Measurements from ENCODE around the gene PDE8A.

The PDE8A gene

DNA sequence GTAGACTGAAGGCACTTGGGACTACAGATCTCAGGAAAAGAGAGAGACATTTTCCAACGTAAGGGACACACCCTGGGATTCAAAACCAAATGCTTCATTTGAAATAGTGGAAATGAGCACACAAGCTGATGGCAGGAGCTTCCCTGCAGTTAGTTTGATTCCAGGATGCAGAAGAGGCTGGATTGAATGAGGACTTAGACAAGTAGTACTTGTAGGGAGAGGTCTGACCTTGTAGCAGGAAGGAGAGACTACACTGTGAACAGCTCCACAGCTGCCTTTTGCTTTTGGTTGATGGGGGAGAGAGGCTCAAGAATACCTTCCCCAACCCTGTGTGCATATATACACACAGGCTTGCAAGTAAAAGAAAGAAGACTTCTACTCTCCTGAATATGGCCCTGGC is 51.5 kb downstream of the PDE8A start:
- H3K9me3 Mint-ChIP-seq = no peaks in the 10 kb centered on the region

DNA sequence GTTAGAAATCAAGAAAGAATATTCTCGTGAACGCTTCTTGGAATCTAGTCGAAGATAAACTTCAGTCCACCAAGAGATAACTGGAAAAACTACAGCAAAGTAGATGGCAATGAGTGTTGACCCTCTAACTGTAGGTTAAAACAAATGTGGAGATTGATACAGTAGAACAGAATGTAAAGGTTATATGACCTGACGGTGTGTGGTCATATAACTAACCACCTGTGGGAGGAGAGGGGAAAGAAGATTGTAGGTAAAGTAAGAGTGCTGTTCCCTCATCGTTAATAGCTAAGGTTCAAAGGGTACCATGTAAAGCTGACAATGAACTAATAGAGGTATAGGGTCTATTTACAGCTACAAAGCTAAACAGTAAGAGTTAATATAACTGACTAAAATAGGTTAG is 52.6 kb downstream of the PDE8A start:
- Mint-ChIP-seq H3K27me3 (no peaks in the 10 kb centered on the region), H3K27ac (no peak overlapping the region), H3K9me3 (no peaks in the 10 kb centered on the region), H3K4me1 (ENCODE audit: low read depth) (peaks cover 57% of the 10 kb centered on the region), H3K36me3 (ENCODE audit: low read depth) (no peaks in the 10 kb centered on the region), H3K4me3 (no peak overlapping the region)
- DNase-seq = no peak

More for the DNA sequence above, 51.5 kb downstream of the PDE8A start:
- Mint-ChIP-seq H3K27me3 (no peaks in the 10 kb centered on the region), H3K4me3 (no peak overlapping the region), H3K36me3 (ENCODE audit: low read depth) (no peaks in the 10 kb centered on the region), H3K4me1 (ENCODE audit: low read depth) (peaks cover 58% of the 10 kb centered on the region), H3K27ac (no peak overlapping the region)
- no peak for DNase-seq

DNA sequence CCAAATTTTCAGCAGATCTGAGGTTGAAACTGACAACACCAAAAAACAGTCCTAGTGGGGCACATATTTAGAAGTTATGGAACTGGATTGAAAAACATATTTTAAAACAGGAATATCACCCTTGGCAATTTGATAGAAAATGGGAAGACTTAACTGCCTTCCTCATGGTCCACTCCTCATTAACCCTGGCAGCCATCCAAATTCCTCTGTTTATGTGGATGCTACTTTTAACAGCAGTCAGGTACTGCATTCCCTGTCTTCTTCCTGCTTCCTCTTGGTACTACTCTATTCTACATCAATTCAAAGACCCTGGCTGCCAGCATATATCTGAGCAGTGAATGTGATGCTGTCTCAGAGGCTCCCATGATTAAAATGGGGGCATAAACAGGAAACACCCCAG is 54.3 kb downstream of the PDE8A start:
- Mint-ChIP-seq H3K9me3 (no peaks in the 10 kb centered on the region), H3K36me3 (ENCODE audit: low read depth) (no peaks in the 10 kb centered on the region), H3K27me3 (no peaks in the 10 kb centered on the region), H3K4me1 (ENCODE audit: low read depth) (peaks cover 44% of the 10 kb centered on the region), H3K4me3 (no peak overlapping the region), H3K27ac (no peak overlapping the region)
- no peak for DNase-seq

DNA sequence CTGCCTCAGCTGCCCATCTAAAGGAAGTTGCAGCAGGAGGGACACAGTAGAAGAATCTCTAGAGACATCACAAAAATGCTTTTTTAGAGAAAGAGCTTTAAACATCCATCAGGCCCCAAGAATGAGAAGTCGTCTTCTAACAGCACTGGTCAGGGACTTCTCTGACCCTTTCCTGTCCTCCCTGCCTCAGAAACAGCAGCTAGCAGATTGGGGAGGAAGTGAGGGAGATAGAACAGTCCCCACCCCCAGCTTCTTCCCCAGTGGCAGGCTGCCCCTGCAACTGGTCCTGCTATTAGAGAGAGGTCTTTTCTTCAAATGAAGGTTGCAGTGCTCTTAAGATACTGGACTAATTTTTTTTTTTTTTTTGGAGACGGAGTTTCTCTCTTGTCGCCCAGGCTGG is 55.1 kb downstream of the PDE8A start:
- Mint-ChIP-seq H3K36me3 (ENCODE audit: low read depth) (no peaks in the 10 kb centered on the region), H3K9me3 (no peaks in the 10 kb centered on the region), H3K4me1 (ENCODE audit: low read depth) (peaks cover 37% of the 10 kb centered on the region), H3K4me3 (no peak overlapping the region), H3K27me3 (no peaks in the 10 kb centered on the region), H3K27ac (peak overlapping the region; percentile 13)
- DNase-seq = no peak

DNA sequence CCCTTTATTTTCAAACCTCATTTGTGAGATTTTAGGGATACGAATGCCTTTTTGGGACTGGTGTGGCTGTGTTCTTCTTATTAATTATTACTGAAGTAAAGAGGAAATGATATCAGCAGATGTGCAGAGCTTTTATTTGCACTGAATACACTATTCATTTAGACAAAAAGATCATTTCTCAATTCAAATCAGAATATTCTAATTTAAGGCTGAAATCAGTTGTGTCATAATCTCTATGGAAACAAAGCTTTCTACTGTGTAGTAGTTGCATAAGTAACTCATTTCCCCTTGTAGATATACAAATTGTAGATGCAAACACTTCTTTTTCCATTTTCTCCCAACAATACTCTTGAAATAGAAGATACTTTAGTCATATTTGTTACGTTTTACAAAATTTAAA is 56.0 kb downstream of the PDE8A start:
- Mint-ChIP-seq H3K4me3 (no peak overlapping the region), H3K27me3 (no peaks in the 10 kb centered on the region), H3K27ac (no peak overlapping the region), H3K9me3 (no peaks in the 10 kb centered on the region), H3K4me1 (ENCODE audit: low read depth) (peaks cover 30% of the 10 kb centered on the region), H3K36me3 (ENCODE audit: low read depth) (no peaks in the 10 kb centered on the region)
- DNase-seq = no peak

DNA sequence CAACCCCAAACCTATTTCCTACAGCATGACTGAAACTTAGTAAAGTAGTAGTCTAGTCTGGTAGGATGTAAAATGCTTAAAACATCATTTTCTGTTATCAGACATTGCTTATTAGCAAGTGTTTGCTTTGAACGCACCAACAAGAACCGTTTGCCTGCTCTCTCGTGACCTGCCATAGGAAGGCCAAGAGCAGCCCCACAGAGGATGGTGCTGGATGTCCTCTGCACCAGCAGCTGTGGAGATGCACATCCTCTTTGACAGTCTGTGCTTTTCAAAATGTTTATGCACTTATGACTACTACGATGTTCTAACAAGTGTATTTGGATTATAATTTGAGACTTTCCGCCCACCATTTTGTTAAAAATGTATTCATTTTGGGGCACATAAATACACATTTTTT is 59.6 kb downstream of the PDE8A start:
- no peaks in the 10 kb centered on the region for H3K9me3 Mint-ChIP-seq
- H3K36me3 Mint-ChIP-seq (ENCODE audit: low read depth) = no peaks in the 10 kb centered on the region
- DNase-seq = no peak
- H3K27me3 Mint-ChIP-seq = no peaks in the 10 kb centered on the region
- no peak overlapping the region for H3K27ac Mint-ChIP-seq
- H3K4me1 Mint-ChIP-seq (ENCODE audit: low read depth) = peaks cover 28% of the 10 kb centered on the region
- no peak overlapping the region for H3K4me3 Mint-ChIP-seq

DNA sequence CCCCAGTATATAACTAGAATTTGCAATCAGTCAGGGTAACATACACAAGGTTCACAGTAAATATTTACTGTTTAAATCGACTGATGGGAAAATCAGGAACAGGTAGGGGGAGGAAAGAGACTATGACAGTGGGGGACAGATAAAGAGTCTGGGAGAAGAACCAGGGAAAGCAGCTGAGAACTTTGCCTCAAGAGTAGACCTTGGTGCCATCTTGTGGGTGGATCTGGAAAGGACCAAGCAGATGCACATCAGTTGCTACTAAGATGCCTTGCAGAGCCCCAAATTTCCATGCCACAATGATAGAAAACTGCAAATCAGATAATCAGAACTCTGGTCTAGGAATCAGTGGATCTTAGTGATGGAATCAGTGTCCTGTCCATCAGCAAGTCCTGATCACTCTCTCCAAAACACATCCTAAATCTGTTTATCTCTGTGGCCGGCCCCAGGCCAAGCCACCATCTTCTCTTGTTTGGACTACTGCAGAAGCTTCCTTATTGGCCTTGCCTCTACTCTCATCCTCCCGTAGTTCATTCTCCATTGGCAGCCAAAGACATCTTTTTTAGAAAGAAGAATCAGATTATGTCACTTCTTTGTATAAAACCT is 62.7 kb downstream of the PDE8A start:
- no peak for DNase-seq
- Mint-ChIP-seq H3K27me3 (no peaks in the 10 kb centered on the region), H3K4me1 (ENCODE audit: low read depth) (peaks cover 27% of the 10 kb centered on the region), H3K9me3 (no peaks in the 10 kb centered on the region), H3K27ac (no peak overlapping the region), H3K4me3 (no peak overlapping the region), H3K36me3 (ENCODE audit: low read depth) (no peaks in the 10 kb centered on the region)

DNA sequence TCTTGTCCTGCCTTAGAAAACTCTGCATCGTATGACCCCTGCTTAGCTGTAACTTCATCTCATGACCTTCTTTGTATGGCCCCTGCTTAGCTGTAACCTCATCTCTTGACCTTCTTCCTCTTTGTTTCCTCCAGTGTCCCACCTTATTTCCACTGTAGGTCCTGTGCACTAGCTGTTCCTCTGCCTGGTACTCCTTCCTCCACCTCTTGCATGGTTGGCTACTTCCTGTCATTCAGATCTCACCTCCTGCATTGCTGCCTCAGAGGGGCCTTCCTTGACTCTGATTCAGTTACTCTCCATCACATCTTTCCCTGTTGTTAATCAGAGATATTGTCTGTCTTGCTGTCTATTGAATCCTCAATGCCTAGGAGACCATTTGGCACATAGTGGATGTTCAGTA is 63.2 kb downstream of the PDE8A start:
- DNase-seq = no peak
- Mint-ChIP-seq H3K4me1 (ENCODE audit: low read depth) (peaks cover 32% of the 10 kb centered on the region), H3K27ac (no peak overlapping the region), H3K9me3 (no peaks in the 10 kb centered on the region), H3K27me3 (no peaks in the 10 kb centered on the region), H3K4me3 (no peak overlapping the region), H3K36me3 (ENCODE audit: low read depth) (no peaks in the 10 kb centered on the region)

DNA sequence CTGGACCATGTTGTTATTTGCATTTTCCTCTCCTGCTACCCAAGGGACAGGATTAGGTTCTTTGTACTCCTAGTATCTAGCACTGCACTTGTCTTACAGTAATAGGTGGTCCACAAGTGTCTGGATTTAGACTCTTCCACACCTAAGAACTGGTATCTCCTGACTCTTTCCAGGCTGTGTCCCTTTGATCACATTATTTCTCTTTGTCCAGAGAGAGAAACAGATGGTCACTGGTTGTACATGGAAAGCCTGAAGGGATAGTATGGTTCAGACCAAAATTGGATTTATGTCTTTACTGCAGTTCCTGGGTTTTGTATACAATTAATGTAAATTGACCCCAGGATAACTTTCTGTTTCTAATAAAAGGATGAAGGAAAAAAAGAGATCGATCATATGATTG is 64.0 kb downstream of the PDE8A start:
- Mint-ChIP-seq H3K27ac (no peak overlapping the region), H3K36me3 (ENCODE audit: low read depth) (no peaks in the 10 kb centered on the region)
- no peak for DNase-seq

DNA sequence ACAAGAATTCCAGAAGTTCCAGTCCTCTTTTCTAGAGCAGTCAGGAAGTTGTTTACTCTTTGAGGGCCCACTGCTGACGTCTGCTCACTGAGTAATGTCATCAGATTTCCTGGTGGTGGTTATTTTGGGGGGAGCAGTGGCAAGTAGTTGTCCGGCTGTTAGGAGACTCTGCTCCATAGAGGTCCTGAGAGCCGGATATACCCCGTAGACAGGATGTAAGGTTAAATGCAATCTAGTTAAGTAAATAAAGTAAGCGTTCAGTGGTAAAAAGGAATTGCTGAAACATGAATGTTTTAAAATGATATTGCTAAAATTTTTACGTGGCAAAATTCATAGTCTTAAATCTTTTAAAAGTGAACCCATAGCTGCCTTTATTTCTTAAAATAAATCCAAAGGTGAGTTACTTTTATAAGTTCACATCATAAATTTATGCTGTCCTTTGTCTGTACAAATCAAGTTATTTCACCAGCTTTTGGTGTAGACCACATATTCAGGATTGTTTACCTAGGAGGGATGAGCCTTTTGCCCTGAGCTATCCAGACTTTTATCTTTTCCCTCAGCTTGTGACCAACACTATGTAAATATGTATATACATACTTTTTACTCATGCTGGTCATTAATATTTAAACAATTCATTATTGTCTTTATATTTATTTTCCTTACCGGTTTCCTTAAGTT is 65.8 kb downstream of the PDE8A start:
- H3K27ac Mint-ChIP-seq = peak overlapping the region; percentile 53
- H3K9me3 Mint-ChIP-seq = no peaks in the 10 kb centered on the region
- H3K4me1 Mint-ChIP-seq (ENCODE audit: low read depth) = peaks cover 42% of the 10 kb centered on the region
- no peak overlapping the region for H3K4me3 Mint-ChIP-seq
- no peak for DNase-seq
- no peaks in the 10 kb centered on the region for H3K36me3 Mint-ChIP-seq (ENCODE audit: low read depth)
- no peaks in the 10 kb centered on the region for H3K27me3 Mint-ChIP-seq

More for the DNA sequence above, 64.0 kb downstream of the PDE8A start:
- H3K9me3 Mint-ChIP-seq = no peaks in the 10 kb centered on the region
- H3K4me1 Mint-ChIP-seq (ENCODE audit: low read depth) = peaks cover 39% of the 10 kb centered on the region
- H3K27me3 Mint-ChIP-seq = no peaks in the 10 kb centered on the region
- H3K4me3 Mint-ChIP-seq = no peak overlapping the region

DNA sequence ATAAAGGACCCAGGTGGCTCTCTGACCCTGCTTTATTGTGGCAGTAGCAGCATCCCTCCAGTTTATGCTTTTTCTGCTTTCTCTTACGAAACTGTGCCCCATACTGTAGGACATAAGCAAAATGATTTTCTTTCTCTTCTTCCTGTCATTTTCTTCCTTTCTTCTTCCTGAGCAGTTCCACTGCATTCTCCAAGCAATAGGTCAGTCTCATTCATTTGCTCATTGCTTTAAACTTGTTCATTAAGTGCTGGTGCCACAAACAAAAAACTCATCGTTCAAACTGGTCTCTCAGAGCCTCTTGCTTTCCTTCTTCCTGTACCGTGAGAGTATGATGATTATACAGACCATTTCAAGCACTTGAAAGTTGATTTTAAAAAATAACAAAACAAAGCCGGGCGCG is 66.8 kb downstream of the PDE8A start:
- no peak for DNase-seq
- no peak overlapping the region for H3K27ac Mint-ChIP-seq
- H3K9me3 Mint-ChIP-seq = peaks cover 2% of the 10 kb centered on the region
- no peaks in the 10 kb centered on the region for H3K27me3 Mint-ChIP-seq
- H3K4me3 Mint-ChIP-seq = no peak overlapping the region
- no peaks in the 10 kb centered on the region for H3K36me3 Mint-ChIP-seq (ENCODE audit: low read depth)
- peaks cover 46% of the 10 kb centered on the region for H3K4me1 Mint-ChIP-seq (ENCODE audit: low read depth)

DNA sequence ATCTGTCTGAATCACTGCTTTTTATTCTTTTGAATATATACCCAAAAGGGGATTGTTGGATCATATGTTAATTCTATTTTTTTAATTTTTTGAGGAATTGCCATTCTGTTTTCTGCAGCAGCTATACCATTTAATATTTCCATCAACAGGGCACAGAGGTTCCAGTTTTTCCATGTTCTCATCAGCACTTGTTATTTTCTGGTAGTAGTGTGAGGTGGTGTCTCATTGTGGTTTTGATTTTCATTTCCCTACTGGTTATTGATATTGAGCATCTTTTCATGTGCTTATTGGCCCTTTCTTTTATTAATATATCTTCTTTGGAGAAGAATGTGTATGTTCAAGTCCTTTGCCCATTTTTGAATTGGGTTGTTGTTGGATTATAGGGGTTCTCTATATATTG is 68.1 kb downstream of the PDE8A start:
- Mint-ChIP-seq H3K9me3 (peaks cover 5% of the 10 kb centered on the region), H3K4me1 (ENCODE audit: low read depth) (peaks cover 44% of the 10 kb centered on the region), H3K36me3 (ENCODE audit: low read depth) (peaks cover 1% of the 10 kb centered on the region), H3K27me3 (no peaks in the 10 kb centered on the region), H3K4me3 (no peak overlapping the region), H3K27ac (no peak overlapping the region)
- DNase-seq = no peak

DNA sequence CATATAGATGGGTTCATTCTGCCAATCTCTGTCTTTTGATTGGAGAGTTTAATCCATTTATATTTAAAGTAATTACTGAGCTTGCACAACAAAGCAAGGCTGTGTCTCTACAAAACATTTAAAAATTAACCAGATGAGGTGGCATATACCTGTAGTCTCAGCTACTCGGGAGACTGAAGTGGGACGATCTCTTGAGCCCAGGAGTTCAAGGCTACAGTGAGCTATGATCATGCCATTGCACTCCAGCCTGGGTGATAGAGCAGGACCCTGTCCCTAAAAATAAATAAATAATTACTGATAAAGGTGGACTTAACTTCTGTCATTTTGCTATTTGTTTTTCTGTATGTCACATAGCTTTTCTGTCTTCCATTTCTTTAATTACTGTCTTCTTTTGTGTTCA is 78.1 kb downstream of the PDE8A start:
- no peak for DNase-seq
- H3K27ac Mint-ChIP-seq = no peak overlapping the region
- H3K27me3 Mint-ChIP-seq = no peaks in the 10 kb centered on the region
- peaks cover 16% of the 10 kb centered on the region for H3K9me3 Mint-ChIP-seq
- peaks cover 30% of the 10 kb centered on the region for H3K36me3 Mint-ChIP-seq (ENCODE audit: low read depth)
- peaks cover 40% of the 10 kb centered on the region for H3K4me1 Mint-ChIP-seq (ENCODE audit: low read depth)
- H3K4me3 Mint-ChIP-seq = no peak overlapping the region

DNA sequence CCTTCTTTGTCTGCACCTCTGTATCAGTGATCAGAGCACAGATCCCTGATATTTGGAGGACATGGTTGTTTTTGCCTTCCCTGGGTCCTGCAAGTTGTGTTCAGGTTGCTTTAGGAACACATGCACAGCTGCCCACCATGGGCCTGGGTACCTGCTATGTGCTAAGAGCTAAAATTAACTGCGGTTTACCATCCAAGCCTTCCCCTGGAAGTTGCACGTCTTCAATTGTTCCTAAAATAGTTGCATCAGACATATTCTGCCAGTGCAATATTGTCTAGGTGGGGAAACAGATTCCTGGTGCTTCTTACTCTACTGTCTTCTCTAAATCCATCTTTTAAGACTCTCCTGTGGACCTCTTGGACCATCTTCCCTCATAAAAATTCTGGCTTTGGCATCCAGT is 80.9 kb downstream of the PDE8A start:
- peaks cover 12% of the 10 kb centered on the region for H3K9me3 Mint-ChIP-seq
- H3K4me3 Mint-ChIP-seq = no peak overlapping the region
- peaks cover 26% of the 10 kb centered on the region for H3K36me3 Mint-ChIP-seq (ENCODE audit: low read depth)
- no peak for DNase-seq
- H3K27ac Mint-ChIP-seq = no peak overlapping the region
- no peaks in the 10 kb centered on the region for H3K27me3 Mint-ChIP-seq
- peaks cover 32% of the 10 kb centered on the region for H3K4me1 Mint-ChIP-seq (ENCODE audit: low read depth)

DNA sequence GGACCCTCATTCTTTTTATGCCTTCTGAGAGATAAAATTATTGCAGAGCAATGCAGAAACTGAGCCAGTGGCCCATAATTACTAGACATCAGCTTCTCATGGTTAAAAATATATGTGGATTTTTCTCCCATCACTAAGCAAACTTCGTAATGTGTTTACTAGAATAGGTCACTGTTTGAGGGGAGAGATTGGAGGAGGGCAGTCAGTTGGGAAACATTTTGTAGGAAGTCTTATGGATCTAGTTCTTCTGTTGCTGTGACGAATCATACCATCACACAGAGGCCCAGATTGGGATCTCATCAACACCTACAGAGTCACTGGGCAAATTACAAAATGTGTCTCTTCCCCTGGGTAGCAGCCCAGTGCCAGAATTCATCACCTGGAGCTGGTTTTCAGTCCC is 81.4 kb downstream of the PDE8A start:
- H3K36me3 Mint-ChIP-seq (ENCODE audit: low read depth) = peaks cover 29% of the 10 kb centered on the region
- H3K27ac Mint-ChIP-seq = peak overlapping the region; percentile 6
- H3K4me1 Mint-ChIP-seq (ENCODE audit: low read depth) = peaks cover 30% of the 10 kb centered on the region
- DNase-seq = no peak
- no peaks in the 10 kb centered on the region for H3K27me3 Mint-ChIP-seq
- H3K4me3 Mint-ChIP-seq = no peak overlapping the region
- H3K9me3 Mint-ChIP-seq = peaks cover 12% of the 10 kb centered on the region
